Measurements from ENCODE around the gene EIF4E2.

The EIF4E2 gene

DNA sequence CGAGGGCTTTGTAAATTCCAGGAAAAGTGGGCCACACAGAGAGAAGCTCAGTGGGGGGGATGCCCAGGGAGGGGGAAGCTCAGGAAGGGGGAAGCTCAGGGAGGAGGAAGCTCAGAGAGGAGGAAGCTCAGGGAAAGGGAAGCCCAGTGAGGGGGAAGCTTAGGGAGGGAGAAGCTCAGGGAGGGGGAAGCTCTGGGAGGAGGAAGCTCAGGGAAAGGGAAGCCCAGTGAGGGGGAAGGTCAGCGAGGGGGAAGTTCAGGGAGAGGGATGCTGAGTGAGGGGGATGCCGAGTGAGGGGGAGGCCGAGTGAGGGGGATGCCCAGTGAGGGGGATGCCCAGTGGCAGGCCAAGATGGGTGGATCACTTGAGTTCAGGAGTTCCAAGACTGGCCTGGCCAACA is 11.8 kb upstream of the EIF4E2 start:
- no peak for DNase-seq (ENCODE audit: low read depth)

- no peak for DNase-seq (ENCODE audit: low read depth)
Measured at GRCh38 chr2:232539298-232540231, 10.9 kb upstream of the EIF4E2 start, which contains the start of gene CHRNG. Gene CHRNG (plus strand): TSS chr2:232539692. CDS start chr2:232539748, 56 bp downstream.

GRCh38 chr2:232540441-232541041 is 9.9 kb upstream of the EIF4E2 start:
- no peak for DNase-seq (ENCODE audit: low read depth)

- no peak for DNase-seq (ENCODE audit: low read depth)
Measured at GRCh38 chr2:232541195-232541960, 9.1 kb upstream of the EIF4E2 start.

GRCh38 chr2:232541961-232542714 is 8.4 kb upstream of the EIF4E2 start:
- no peak for DNase-seq (ENCODE audit: low read depth)

GRCh38 chr2:232542715-232543467 is 7.6 kb upstream of the EIF4E2 start:
- DNase-seq (ENCODE audit: low read depth) = no peak

DNA sequence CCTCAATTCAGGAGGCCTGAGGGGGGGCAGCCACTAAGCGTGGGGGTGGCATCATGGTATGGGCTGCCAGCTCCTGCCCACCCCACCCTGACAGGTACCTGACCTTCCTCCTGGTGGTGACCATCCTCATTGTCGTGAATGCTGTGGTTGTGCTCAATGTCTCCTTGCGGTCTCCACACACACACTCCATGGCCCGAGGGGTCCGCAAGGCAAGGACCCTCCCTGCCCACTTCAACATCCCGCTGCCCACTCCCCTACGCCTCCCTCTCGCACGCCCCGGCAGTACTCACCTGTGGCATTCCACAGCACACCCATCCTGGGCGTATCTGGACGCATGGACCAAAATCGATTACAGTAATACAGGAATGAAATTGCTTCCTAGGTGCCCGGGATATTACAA is 7.0 kb upstream of the EIF4E2 start:
- no peak for DNase-seq (ENCODE audit: low read depth)

DNA sequence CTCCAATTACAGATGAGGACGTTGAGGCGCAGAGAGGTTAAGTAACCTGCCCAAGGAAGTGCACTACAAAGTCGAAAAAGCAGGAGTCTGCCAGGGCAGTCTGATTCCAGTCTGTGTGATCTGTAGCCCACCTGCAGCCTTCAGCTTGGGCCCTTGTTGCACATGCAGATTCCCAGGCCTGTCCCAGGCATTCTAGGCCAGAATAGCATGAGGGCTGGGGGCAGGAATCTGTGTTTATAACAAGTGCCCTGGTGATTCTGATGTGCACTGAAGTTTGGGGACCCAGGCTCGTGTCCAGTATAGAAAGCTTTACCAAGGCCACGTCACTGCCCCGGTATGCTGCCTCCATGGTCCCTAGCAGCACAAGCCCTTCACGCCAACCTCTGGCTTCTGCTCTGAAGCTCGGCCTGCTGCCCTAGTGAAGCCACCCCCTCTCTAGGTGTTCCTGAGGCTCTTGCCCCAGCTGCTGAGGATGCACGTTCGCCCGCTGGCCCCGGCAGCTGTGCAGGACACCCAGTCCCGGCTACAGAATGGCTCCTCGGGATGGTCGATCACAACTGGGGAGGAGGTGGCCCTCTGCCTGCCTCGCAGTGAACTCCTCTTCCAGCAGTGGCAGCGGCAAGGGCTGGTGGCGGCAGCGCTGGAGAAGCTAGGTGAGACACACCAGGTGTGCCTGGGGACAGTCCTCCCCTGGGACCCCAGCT is 6.4 kb upstream of the EIF4E2 start:
- DNase-seq (ENCODE audit: low read depth) = no peak

- no peak for DNase-seq (ENCODE audit: low read depth)
Measured at GRCh38 chr2:232544674-232545073, 5.8 kb upstream of the EIF4E2 start.

GRCh38 chr2:232545511-232546375 is 4.7 kb upstream of the EIF4E2 start:
- DNase-seq (ENCODE audit: low read depth) = no peak

DNA sequence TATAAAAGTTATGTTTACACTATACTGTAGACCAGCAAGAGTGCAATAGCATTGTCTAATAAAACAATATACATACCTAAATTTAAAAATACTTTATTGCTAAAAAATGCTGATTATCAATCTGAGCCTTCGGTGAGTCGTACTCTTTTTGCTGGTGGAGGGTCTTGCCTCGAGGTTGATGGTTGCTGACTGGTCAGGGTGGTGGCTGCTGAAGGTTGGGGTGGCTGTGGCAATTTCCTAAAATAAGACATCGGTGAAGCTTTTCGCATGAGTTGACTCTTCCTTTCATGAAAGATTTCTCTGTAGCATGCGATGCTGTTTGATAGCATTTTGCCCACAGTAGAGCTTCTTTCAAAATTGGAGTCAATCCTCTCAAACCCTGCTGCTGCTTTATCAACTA is 2.5 kb upstream of the EIF4E2 start:
- no peak for DNase-seq (ENCODE audit: low read depth)

- no peak for DNase-seq (ENCODE audit: low read depth)
Measured at GRCh38 chr2:232549655-232550353, 685 bp upstream of the EIF4E2 start.

DNA sequence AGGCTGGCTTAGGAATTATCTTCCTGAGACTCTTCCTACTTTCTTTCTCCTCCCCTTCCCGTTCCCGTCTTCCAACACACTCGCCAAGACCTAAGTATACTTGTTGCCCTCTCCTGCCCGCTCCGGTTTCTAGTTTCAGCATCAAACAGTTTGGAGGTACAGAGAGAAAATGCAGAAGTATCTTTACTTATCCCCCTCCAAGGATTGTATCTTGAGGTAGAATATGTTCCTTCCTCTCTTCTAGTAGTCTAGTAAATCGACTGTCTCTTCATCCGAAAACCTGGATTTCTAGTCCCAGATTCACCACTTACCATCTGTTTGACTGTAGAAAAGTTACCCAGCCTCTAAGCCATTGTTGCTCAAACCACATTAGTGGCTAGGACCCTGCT is 755 bp downstream of the EIF4E2 start:
- no peak for DNase-seq (ENCODE audit: low read depth)

DNA sequence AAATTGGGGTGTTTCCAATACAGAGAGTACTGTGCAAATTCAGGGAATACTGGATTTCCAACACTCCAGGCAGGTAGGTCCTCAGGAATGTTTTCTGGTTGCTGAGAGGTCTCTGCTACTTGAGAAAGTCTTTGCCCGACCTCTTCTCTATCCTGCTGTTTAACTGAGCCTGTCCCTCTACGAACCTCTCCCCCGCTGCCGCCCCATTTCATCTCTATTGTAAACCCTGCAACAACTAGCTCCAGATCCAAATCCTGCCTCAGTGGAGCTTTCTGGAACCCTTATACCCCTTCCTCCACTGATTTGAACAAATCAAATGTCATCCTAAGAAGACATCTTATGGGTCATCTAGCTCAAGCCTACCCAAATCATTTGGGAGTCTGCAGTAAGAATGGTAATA is 1.3 kb downstream of the EIF4E2 start:
- DNase-seq (ENCODE audit: low read depth) = no peak

- DNase-seq (ENCODE audit: low read depth) = no peak
Measured at GRCh38 chr2:232556426-232556825, 5.9 kb downstream of the EIF4E2 start.

DNA sequence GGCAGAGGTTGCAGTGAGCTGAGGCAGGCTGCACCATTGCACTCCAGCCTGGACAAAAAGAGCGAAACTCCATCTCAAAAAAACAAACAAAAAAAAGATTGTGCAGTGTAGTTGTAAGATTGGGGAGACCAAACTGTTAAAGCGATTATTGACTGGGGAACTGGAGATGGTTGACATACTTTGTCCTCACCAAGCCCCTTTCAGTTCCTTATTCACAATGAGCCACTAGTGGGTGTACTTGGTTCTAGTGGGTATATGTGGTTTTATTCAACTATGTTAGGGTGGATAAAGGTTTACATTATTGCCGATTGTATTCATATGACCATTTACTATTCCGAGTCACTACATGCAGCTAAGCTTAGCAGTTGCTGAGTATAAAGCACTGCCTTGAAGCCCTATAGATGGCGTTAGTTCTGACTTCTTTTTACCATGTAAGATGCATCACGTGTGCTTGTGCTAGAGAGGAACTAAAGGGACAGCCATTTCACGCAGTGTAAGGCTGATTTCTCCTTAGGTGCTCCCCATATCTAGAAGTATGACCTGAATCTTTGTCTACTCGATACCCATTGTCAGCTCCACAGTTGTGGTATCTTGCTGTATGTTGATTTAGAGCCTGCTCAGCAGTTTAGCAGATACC is 12.1 kb downstream of the EIF4E2 start:
- no peak for DNase-seq (ENCODE audit: low read depth)

GRCh38 chr2:232563580-232563979 is 13.1 kb downstream of the EIF4E2 start:
- no peak for DNase-seq (ENCODE audit: low read depth)

DNA sequence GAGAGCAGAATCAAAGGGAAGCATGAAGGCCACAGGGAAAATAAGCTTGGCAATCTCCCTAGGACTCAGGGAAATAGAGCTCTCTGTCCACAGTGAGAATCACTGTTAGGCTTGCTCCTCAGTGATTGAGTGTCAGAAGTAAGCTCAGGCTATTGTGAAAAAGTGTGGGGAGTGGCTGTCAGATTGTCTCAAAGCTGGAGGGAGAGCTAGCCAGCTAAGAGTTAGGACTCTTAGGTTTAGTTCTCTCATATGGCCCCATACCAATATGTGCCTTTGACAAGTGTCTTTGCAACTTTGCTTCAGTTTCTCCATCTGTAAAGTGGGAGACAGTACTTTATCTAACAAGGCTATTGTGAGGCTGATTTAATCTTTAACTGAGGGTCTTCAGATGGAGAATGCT is 17.2 kb downstream of the EIF4E2 start:
- no peak for DNase-seq (ENCODE audit: low read depth)
